Measurements from ENCODE around the gene KCNMA1. TPM values are rescaled to one million over a fixed set of nuclear protein-coding genes. Genes with fewer than 3 reads are reported as not detected.
A peak's percentile ranks its signal among the peaks of the same experiment; 100 is the strongest.

Gene KCNMA1
- total RNA-seq, 4 donors from 2014 or later = 146 to 300 (median 265) TPM

- no peaks in the 10 kb centered on the region for H3K36me3 ChIP-seq
- 73% methylated on average over 4 of the region's 4 CpGs for WGBS
- H3K4me3 ChIP-seq = no peak overlapping the region
- DNase-seq (ENCODE audit: extremely low spot score) = no peak
- no peak for TF ChIP-seq EP300 (IDR thresholded peaks at IDR 0.05)
- TF ChIP-seq POLR2A (IDR thresholded peaks at IDR 0.05; ENCODE audit: low read depth) = no peak
- no peak for TF ChIP-seq CTCF (IDR thresholded peaks at IDR 0.05)
- TF ChIP-seq POLR2AphosphoS5 (IDR thresholded peaks at IDR 0.05) = no peak
- intact Hi-C loops (cut with DNase I) = no loop called here
- peaks cover 0 to 69% (median 65%) of the 10 kb centered on the region in 4 donors for H3K4me1 ChIP-seq
- H3K9me3 ChIP-seq = no peaks in the 10 kb centered on the region
- H3K27me3 ChIP-seq = no peaks in the 10 kb centered on the region
- peak overlapping the region in 1 of 4 donors; percentile 9 for H3K27ac ChIP-seq (replicated peaks in 1 of 4)
Measured at GRCh38 chr10:77252380-77253146, 385.0 kb downstream of the KCNMA1 start.

- Histone ChIP-seq H3K27me3 (no peaks in the 10 kb centered on the region), H3K36me3 (no peaks in the 10 kb centered on the region), H3K4me3 (no peak overlapping the region), H3K9me3 (no peaks in the 10 kb centered on the region), H3K4me1 (peaks cover 4 to 80% (median 76%) of the 10 kb centered on the region in 4 donors), H3K27ac (replicated peaks in 1 of 4) (peak overlapping the region in 2 of 4 donors; percentile 12 to 16)
- intact Hi-C loops (cut with DNase I) = no loop called here
- peak in 2 of 3 experiments; percentile 15 to 22 for TF ChIP-seq CTCF (IDR thresholded peaks at IDR 0.05)
- no peak for TF ChIP-seq EP300 (IDR thresholded peaks at IDR 0.05)
- WGBS = 58% methylated on average over 6 of the region's 6 CpGs
- no peak for DNase-seq (ENCODE audit: extremely low spot score)
Measured at GRCh38 chr10:77251297-77252013, 386.2 kb downstream of the KCNMA1 start.

- intact Hi-C loops (cut with DNase I) = no loop called here
- WGBS = 72% methylated on average over 3 of the region's 3 CpGs
- TF ChIP-seq POLR2A (IDR thresholded peaks at IDR 0.05; ENCODE audit: low read depth) (no peak), POLR2AphosphoS5 (IDR thresholded peaks at IDR 0.05) (no peak), EP300 (IDR thresholded peaks at IDR 0.05) (no peak), CTCF (IDR thresholded peaks at IDR 0.05) (no peak)
- Histone ChIP-seq H3K4me1 (peaks cover 7 to 92% (median 88%) of the 10 kb centered on the region in 4 donors), H3K27ac (replicated peaks in 1 of 4) (peak overlapping the region; percentile 76 to 83 (median 78)), H3K36me3 (no peaks in the 10 kb centered on the region), H3K9me3 (no peaks in the 10 kb centered on the region), H3K27me3 (no peaks in the 10 kb centered on the region), H3K4me3 (no peak overlapping the region)
- DNase-seq (ENCODE audit: extremely low spot score) = no peak
Measured at GRCh38 chr10:77249901-77250459, 387.6 kb downstream of the KCNMA1 start.

- H3K4me1 ChIP-seq = peaks cover 7 to 100% (median 98%) of the 10 kb centered on the region in 4 donors
- no peaks in the 10 kb centered on the region for H3K36me3 ChIP-seq
- intact Hi-C loops (cut with DNase I) = no loop called here
- TF ChIP-seq POLR2AphosphoS5 (IDR thresholded peaks at IDR 0.05) (no peak), CTCF (IDR thresholded peaks at IDR 0.05) (no peak), EP300 (IDR thresholded peaks at IDR 0.05) (no peak), POLR2A (IDR thresholded peaks at IDR 0.05; ENCODE audit: low read depth) (no peak)
- WGBS = 67% methylated on average over 5 of the region's 5 CpGs
- H3K27ac ChIP-seq (replicated peaks in 1 of 4) = peak overlapping the region; percentile 76 to 83 (median 78)
- H3K27me3 ChIP-seq = no peaks in the 10 kb centered on the region
- no peak for DNase-seq (ENCODE audit: extremely low spot score)
- no peak overlapping the region for H3K4me3 ChIP-seq
- no peaks in the 10 kb centered on the region for H3K9me3 ChIP-seq
Measured at GRCh38 chr10:77248104-77248790, 389.4 kb downstream of the KCNMA1 start.
